ENCODE data around the gene CRBN. TPM values are rescaled to one million over a fixed set of nuclear protein-coding genes. Genes with fewer than 3 reads are reported as not detected.

The CRBN gene
- total RNA-seq, 1 experiment from 2014 or later: 42.1 TPM

- no TSS peak for BruUV-seq (replicated peaks)
Measured at GRCh38 chr3:3102751-3103150, 76.7 kb downstream of the CRBN start.

DNA sequence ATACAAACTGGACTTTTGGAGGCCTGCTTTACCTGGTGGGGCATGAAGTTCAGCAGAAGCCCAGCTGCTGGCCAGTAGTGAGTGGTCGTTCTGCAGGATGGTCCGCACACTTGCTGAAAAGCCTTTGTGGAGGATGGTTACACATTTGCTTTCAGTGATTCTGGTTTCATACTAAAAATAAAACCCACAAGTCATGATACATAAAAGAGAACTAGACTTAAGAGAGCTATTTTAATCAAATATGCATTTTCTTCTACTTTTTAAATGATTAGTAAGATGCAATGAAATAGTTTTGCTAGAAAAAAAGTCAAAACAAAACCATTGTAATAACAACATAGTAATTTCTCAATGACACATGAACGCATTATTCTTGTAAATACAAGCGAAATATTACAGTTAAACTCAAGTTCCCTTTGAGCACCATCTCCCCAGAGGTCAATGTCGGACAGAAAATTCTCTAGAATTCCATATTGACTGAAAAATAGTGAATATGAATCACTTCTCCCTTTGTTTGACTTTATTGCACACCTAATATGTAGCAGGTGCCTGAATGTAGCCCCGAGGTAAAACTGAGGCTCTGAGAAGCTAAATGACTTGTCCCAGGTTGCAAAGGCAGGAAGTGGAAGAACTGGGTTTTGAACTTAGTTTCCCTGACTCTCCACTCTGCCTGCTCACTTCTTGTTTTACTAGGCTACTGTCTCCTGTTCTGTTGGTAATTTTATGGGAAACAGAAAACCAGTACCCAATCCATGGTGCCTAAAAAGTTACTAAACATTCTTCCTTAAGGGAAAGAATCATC is 77.6 kb downstream of the CRBN start:
- no peaks in the 10 kb centered on the region for H3K9me3 ChIP-seq
- no peaks in the 10 kb centered on the region for H3K36me3 ChIP-seq (ENCODE audit: control insufficient read depth, insufficient read depth, low read length)
- DNase-seq: no peak
- no peaks in the 10 kb centered on the region; the same call in 1 of the 2 replicates for H3K4me1 ChIP-seq
- H3K36me3 Mint-ChIP-seq (ENCODE audit: insufficient read depth, unreplicated experiment): no peaks in the 10 kb centered on the region
- ChIA-PET POLR2A (no interaction called here), CTCF (no interaction called here)
- no peak for TF ChIP-seq CTCF (IDR thresholded peaks at IDR 0.05; ENCODE audit: insufficient read depth in 1 of 2, low read depth in 1 of 2, low read length in 1 of 2, severe bottlenecking in 1 of 2, unreplicated experiment in 1 of 2)
- no peak overlapping the region for H3K4me3 ChIP-seq (ENCODE audit: low read depth, low read length)
- no peaks in the 10 kb centered on the region for H3K27me3 ChIP-seq (replicated peaks; ENCODE audit: control insufficient read depth, insufficient read depth, low read length)
- H3K4me1 Mint-ChIP-seq (ENCODE audit: low read depth, unreplicated experiment): no peaks in the 10 kb centered on the region
- H3K9me3 Mint-ChIP-seq (ENCODE audit: unreplicated experiment): no peaks in the 10 kb centered on the region
- H3K27ac Mint-ChIP-seq (ENCODE audit: unreplicated experiment): no peak overlapping the region
- no TSS peak for BruUV-seq (replicated peaks)
- no peak overlapping the region for H3K4me3 Mint-ChIP-seq (ENCODE audit: unreplicated experiment)
- no peaks in the 10 kb centered on the region for H3K27me3 Mint-ChIP-seq (ENCODE audit: insufficient read depth, unreplicated experiment)
- intact Hi-C loops (cut with micrococcal nuclease; ENCODE audit: unreplicated experiment): no loop called here

More at GRCh38 chr3:3102751-3103150, 76.7 kb downstream of the CRBN start:
- Mint-ChIP-seq H3K27ac (ENCODE audit: unreplicated experiment) (no peak overlapping the region), H3K9me3 (ENCODE audit: unreplicated experiment) (no peaks in the 10 kb centered on the region), H3K36me3 (ENCODE audit: insufficient read depth, unreplicated experiment) (no peaks in the 10 kb centered on the region), H3K27me3 (ENCODE audit: insufficient read depth, unreplicated experiment) (no peaks in the 10 kb centered on the region), H3K4me1 (ENCODE audit: low read depth, unreplicated experiment) (no peaks in the 10 kb centered on the region), H3K4me3 (ENCODE audit: unreplicated experiment) (no peak overlapping the region)
- Histone ChIP-seq H3K9me3 (no peaks in the 10 kb centered on the region), H3K27me3 (replicated peaks; ENCODE audit: control insufficient read depth, insufficient read depth, low read length) (no peaks in the 10 kb centered on the region), H3K4me3 (ENCODE audit: low read depth, low read length) (no peak overlapping the region), H3K4me1 (no peaks in the 10 kb centered on the region; the same call in 1 of the 2 replicates), H3K36me3 (ENCODE audit: control insufficient read depth, insufficient read depth, low read length) (no peaks in the 10 kb centered on the region)
- POLR2A ChIA-PET: no interaction called here
- no peak for DNase-seq
- CTCF ChIA-PET: no interaction called here
- intact Hi-C loops (cut with micrococcal nuclease; ENCODE audit: unreplicated experiment): no loop called here
- TF ChIP-seq CTCF (IDR thresholded peaks at IDR 0.05; ENCODE audit: insufficient read depth in 1 of 2, low read depth in 1 of 2, low read length in 1 of 2, severe bottlenecking in 1 of 2, unreplicated experiment in 1 of 2): no peak

Other genes with a start within 250 kb of the CRBN start
- gene IL5RA, start 69.3 kb downstream of the CRBN start, total RNA-seq (2022): 0.09 and 0.23 TPM in 2 replicates
- 40.1 and 43.6 TPM in 2 replicates for gene TRNT1, start 52.8 kb downstream of the CRBN start, total RNA-seq (2022)